Measurements from ENCODE around the gene USH2A.

GRCh38 chr1:216387782-216388181, 35.5 kb downstream of the USH2A start:
- TF ChIP-seq FOXS1 (CRISPR knock-in tag; IDR thresholded peaks at IDR 0.05) (no peak), MAZ (IDR thresholded peaks at IDR 0.05; ENCODE audit: borderline replicate concordance, low read depth, low read length) (no peak), CTCF (IDR thresholded peaks at IDR 0.05) (no peak), CHD4 (IDR thresholded peaks at IDR 0.05; ENCODE audit: borderline replicate concordance) (no peak), PBX3 (IDR thresholded peaks at IDR 0.05) (no peak), POLR2AphosphoS2 (conservative IDR thresholded peaks at IDR 0.05; ENCODE audit: low read length) (no peak), POLR2A (IDR thresholded peaks at IDR 0.05; ENCODE audit: low read length) (no peak)
